CD4-positive, alpha-beta T cell treated with Interleukin-10 for 1 hour (primary cell): ENCODE results near the gene HIPK3.
"Not testable (repeated sequence)": the region's sequence is repeated elsewhere in the genome, so short reads cannot be mapped to it uniquely, and the experiment has no call there.

Experiments used
- DNase-seq: peaks from one replicate; pipeline ENCODE4 v3.0.0-alpha.2; 2020

HIPK3 gene

GRCh38 chr11:33259869-33260268, 2.7 kb downstream of the HIPK3 start:
- DNase-seq: no peak

- not testable (repeated sequence) for DNase-seq
Measured at GRCh38 chr11:33261350-33261749, 4.2 kb downstream of the HIPK3 start.

- no peak for DNase-seq
Measured at GRCh38 chr11:33262011-33262645, 4.9 kb downstream of the HIPK3 start.

GRCh38 chr11:33263549-33263948, 6.4 kb downstream of the HIPK3 start:
- no peak for DNase-seq

- DNase-seq: no peak
Measured at GRCh38 chr11:33264926-33265325, 7.7 kb downstream of the HIPK3 start.

GRCh38 chr11:33266393-33267215, 9.4 kb downstream of the HIPK3 start:
- DNase-seq: no peak

- DNase-seq: no peak
Measured at GRCh38 chr11:33268945-33269540, 11.9 kb downstream of the HIPK3 start.

- DNase-seq: no peak
Measured at GRCh38 chr11:33269822-33270221, 12.6 kb downstream of the HIPK3 start.

GRCh38 chr11:33271059-33271458, 13.9 kb downstream of the HIPK3 start:
- DNase-seq: no peak

- DNase-seq: no peak
Measured at GRCh38 chr11:33272338-33273107, 15.3 kb downstream of the HIPK3 start.

- no peak for DNase-seq
Measured at GRCh38 chr11:33273656-33274055, 16.5 kb downstream of the HIPK3 start.

GRCh38 chr11:33280411-33280810, 23.2 kb downstream of the HIPK3 start:
- no peak for DNase-seq

- DNase-seq: no peak
Measured at GRCh38 chr11:33281758-33282157, 24.6 kb downstream of the HIPK3 start.

- no peak for DNase-seq
Measured at GRCh38 chr11:33284818-33285217, 27.6 kb downstream of the HIPK3 start.

GRCh38 chr11:33290319-33290718, 33.1 kb downstream of the HIPK3 start:
- no peak for DNase-seq

GRCh38 chr11:33291004-33291777, 34.0 kb downstream of the HIPK3 start:
- no peak for DNase-seq

- no peak for DNase-seq
Measured at GRCh38 chr11:33292311-33292710, 35.1 kb downstream of the HIPK3 start.

- DNase-seq: no peak
Measured at GRCh38 chr11:33294224-33294623, 37.0 kb downstream of the HIPK3 start.

GRCh38 chr11:33294797-33295196, 37.6 kb downstream of the HIPK3 start:
- DNase-seq: no peak

- no peak for DNase-seq
Measured at GRCh38 chr11:33296695-33297094, 39.5 kb downstream of the HIPK3 start.

GRCh38 chr11:33303541-33303940, 46.4 kb downstream of the HIPK3 start:
- no peak for DNase-seq

GRCh38 chr11:33306821-33307220, 49.6 kb downstream of the HIPK3 start:
- DNase-seq: not testable (repeated sequence)
